ENCODE results near the gene TOMM7.
A peak's percentile ranks its signal among the peaks of the same experiment; 100 is the strongest.
"Not testable (repeated sequence)": the region's sequence is repeated elsewhere in the genome, so short reads cannot be mapped to it uniquely, and the experiment has no call there.

Gene TOMM7

GRCh38 chr7:22859641-22860290, 37.1 kb upstream of the TOMM7 start:
- Mint-ChIP-seq H3K9me3 (no peaks in the 10 kb centered on the region), H3K4me1 (ENCODE audit: low read depth) (peaks cover 26% of the 10 kb centered on the region), H3K36me3 (ENCODE audit: low read depth) (peaks cover 48% of the 10 kb centered on the region), H3K27ac (no peak overlapping the region), H3K27me3 (ENCODE audit: low read depth) (no peaks in the 10 kb centered on the region), H3K4me3 (no peak overlapping the region)
- no peak for DNase-seq (ENCODE audit: low spot score)

GRCh38 chr7:22858640-22859561, 36.3 kb upstream of the TOMM7 start:
- Mint-ChIP-seq H3K4me3 (peak overlapping the region; percentile 7), H3K36me3 (ENCODE audit: low read depth) (peaks cover 48% of the 10 kb centered on the region), H3K27me3 (ENCODE audit: low read depth) (no peaks in the 10 kb centered on the region), H3K27ac (peak overlapping the region; percentile 46), H3K4me1 (ENCODE audit: low read depth) (peaks cover 26% of the 10 kb centered on the region), H3K9me3 (no peaks in the 10 kb centered on the region)
- no peak for DNase-seq (ENCODE audit: low spot score)

GRCh38 chr7:22858274-22858639, 35.6 kb upstream of the TOMM7 start:
- Mint-ChIP-seq H3K27me3 (ENCODE audit: low read depth) (no peaks in the 10 kb centered on the region), H3K4me3 (peak overlapping the region; percentile 7), H3K36me3 (ENCODE audit: low read depth) (peaks cover 48% of the 10 kb centered on the region), H3K27ac (peak overlapping the region; percentile 46), H3K4me1 (ENCODE audit: low read depth) (peaks cover 29% of the 10 kb centered on the region), H3K9me3 (no peaks in the 10 kb centered on the region)
- DNase-seq (ENCODE audit: low spot score) = no peak

GRCh38 chr7:22856416-22856815, 33.8 kb upstream of the TOMM7 start:
- Mint-ChIP-seq H3K27me3 (ENCODE audit: low read depth) (peaks cover 3% of the 10 kb centered on the region), H3K9me3 (no peaks in the 10 kb centered on the region), H3K36me3 (ENCODE audit: low read depth) (peaks cover 45% of the 10 kb centered on the region), H3K4me3 (peak overlapping the region; percentile 73), H3K27ac (peak overlapping the region; percentile 52), H3K4me1 (ENCODE audit: low read depth) (peaks cover 29% of the 10 kb centered on the region)
- no peak for DNase-seq (ENCODE audit: low spot score)

- Mint-ChIP-seq H3K9me3 (no peaks in the 10 kb centered on the region), H3K27ac (peak overlapping the region; percentile 96), H3K36me3 (ENCODE audit: low read depth) (peaks cover 35% of the 10 kb centered on the region), H3K4me1 (ENCODE audit: low read depth) (peaks cover 28% of the 10 kb centered on the region), H3K27me3 (ENCODE audit: low read depth) (peaks cover 3% of the 10 kb centered on the region), H3K4me3 (peak overlapping the region; percentile 97)
- no peak for DNase-seq (ENCODE audit: low spot score)
Observed at GRCh38 chr7:22855049-22855392, 32.4 kb upstream of the TOMM7 start.

GRCh38 chr7:22854158-22855048, 31.8 kb upstream of the TOMM7 start:
- peaks cover 24% of the 10 kb centered on the region for H3K4me1 Mint-ChIP-seq (ENCODE audit: low read depth)
- H3K9me3 Mint-ChIP-seq = no peaks in the 10 kb centered on the region
- DNase-seq (ENCODE audit: low spot score) = peak; percentile 85
- H3K36me3 Mint-ChIP-seq (ENCODE audit: low read depth) = peaks cover 31% of the 10 kb centered on the region
- peak overlapping the region; percentile 97 for H3K4me3 Mint-ChIP-seq
- peak overlapping the region; percentile 96 for H3K27ac Mint-ChIP-seq
- H3K27me3 Mint-ChIP-seq (ENCODE audit: low read depth) = peaks cover 3% of the 10 kb centered on the region

GRCh38 chr7:22853674-22854157, 31.1 kb upstream of the TOMM7 start:
- Mint-ChIP-seq H3K9me3 (no peaks in the 10 kb centered on the region), H3K27ac (peak overlapping the region; percentile 98), H3K4me3 (peak overlapping the region; percentile 94), H3K36me3 (ENCODE audit: low read depth) (peaks cover 24% of the 10 kb centered on the region), H3K4me1 (ENCODE audit: low read depth) (peaks cover 19% of the 10 kb centered on the region), H3K27me3 (ENCODE audit: low read depth) (peaks cover 3% of the 10 kb centered on the region)
- no peak for DNase-seq (ENCODE audit: low spot score)

- H3K9me3 Mint-ChIP-seq = no peaks in the 10 kb centered on the region
- H3K4me1 Mint-ChIP-seq (ENCODE audit: low read depth) = peaks cover 15% of the 10 kb centered on the region
- peaks cover 19% of the 10 kb centered on the region for H3K36me3 Mint-ChIP-seq (ENCODE audit: low read depth)
- H3K4me3 Mint-ChIP-seq = peak overlapping the region; percentile 94
- peaks cover 7% of the 10 kb centered on the region for H3K27me3 Mint-ChIP-seq (ENCODE audit: low read depth)
- no peak overlapping the region for H3K27ac Mint-ChIP-seq
- DNase-seq (ENCODE audit: low spot score) = no peak
Observed at GRCh38 chr7:22853138-22853537, 30.5 kb upstream of the TOMM7 start.

GRCh38 chr7:22851145-22851544, 28.5 kb upstream of the TOMM7 start:
- Mint-ChIP-seq H3K4me3 (no peak overlapping the region), H3K36me3 (ENCODE audit: low read depth) (peaks cover 8% of the 10 kb centered on the region), H3K9me3 (no peaks in the 10 kb centered on the region), H3K4me1 (ENCODE audit: low read depth) (peaks cover 7% of the 10 kb centered on the region), H3K27me3 (ENCODE audit: low read depth) (peaks cover 7% of the 10 kb centered on the region), H3K27ac (no peak overlapping the region)
- no peak for DNase-seq (ENCODE audit: low spot score)

GRCh38 chr7:22850394-22850793, 27.7 kb upstream of the TOMM7 start:
- H3K36me3 Mint-ChIP-seq (ENCODE audit: low read depth); DNase-seq (ENCODE audit: low spot score); H3K9me3 Mint-ChIP-seq; H3K27me3 Mint-ChIP-seq (ENCODE audit: low read depth); H3K27ac Mint-ChIP-seq; H3K4me3 Mint-ChIP-seq; H3K4me1 Mint-ChIP-seq (ENCODE audit: low read depth): not testable (repeated sequence)

GRCh38 chr7:22849662-22850061, 27.0 kb upstream of the TOMM7 start:
- Mint-ChIP-seq H3K9me3 (no peaks in the 10 kb centered on the region), H3K4me1 (ENCODE audit: low read depth) (peaks cover 3% of the 10 kb centered on the region), H3K4me3 (no peak overlapping the region), H3K27ac (no peak overlapping the region), H3K27me3 (ENCODE audit: low read depth) (peaks cover 7% of the 10 kb centered on the region), H3K36me3 (ENCODE audit: low read depth) (peaks cover 2% of the 10 kb centered on the region)
- no peak for DNase-seq (ENCODE audit: low spot score)

GRCh38 chr7:22849172-22849571, 26.5 kb upstream of the TOMM7 start:
- peaks cover 7% of the 10 kb centered on the region for H3K27me3 Mint-ChIP-seq (ENCODE audit: low read depth)
- DNase-seq (ENCODE audit: low spot score) = no peak
- no peaks in the 10 kb centered on the region for H3K9me3 Mint-ChIP-seq

GRCh38 chr7:22846961-22847360, 24.3 kb upstream of the TOMM7 start:
- Mint-ChIP-seq H3K9me3 (no peaks in the 10 kb centered on the region), H3K36me3 (ENCODE audit: low read depth) (no peaks in the 10 kb centered on the region), H3K27ac (no peak overlapping the region), H3K27me3 (ENCODE audit: low read depth) (peaks cover 4% of the 10 kb centered on the region), H3K4me1 (ENCODE audit: low read depth) (no peaks in the 10 kb centered on the region), H3K4me3 (no peak overlapping the region)
- DNase-seq (ENCODE audit: low spot score) = no peak

More at GRCh38 chr7:22849172-22849571, 26.5 kb upstream of the TOMM7 start:
- H3K4me1 Mint-ChIP-seq (ENCODE audit: low read depth) = peaks cover 3% of the 10 kb centered on the region
- no peak overlapping the region for H3K4me3 Mint-ChIP-seq
- H3K36me3 Mint-ChIP-seq (ENCODE audit: low read depth) = no peaks in the 10 kb centered on the region
- H3K27ac Mint-ChIP-seq = no peak overlapping the region

Measured in T-helper 2 cell treated with Interferon-gamma antibody and Interleukin-4, amounts not matched to agents 5 μg/mL and 100 μg/mL, for 36 hours (primary cell).